Progenitor cell of endocrine pancreas (in vitro differentiated cells): Measurements from ENCODE around the gene FAM216B. TPM values are rescaled to one million over a fixed set of nuclear protein-coding genes. Genes with fewer than 3 reads are reported as not detected.

Source experiments
- DNase-seq: peaks from one replicate; pipeline ENCODE4 v3.0.0; 2021; ENCODE audit warnings: low spot score; ENCODE audit not compliant: unreplicated experiment
- H3K27ac Mint-ChIP-seq: 2 replicates; pipeline ENCODE4 v1.8.0; 2021; ENCODE audit warnings: mild to moderate bottlenecking, moderate library complexity, mixed read lengths
- H3K27me3 Mint-ChIP-seq: 2 replicates; pipeline ENCODE4 v1.8.0; 2021; ENCODE audit warnings: mixed read lengths
- H3K36me3 Mint-ChIP-seq: 2 replicates; pipeline ENCODE4 v1.8.0; 2022; ENCODE audit warnings: mixed read lengths; ENCODE audit not compliant: insufficient read depth
- H3K4me1 Mint-ChIP-seq: 2 replicates; pipeline ENCODE4 v1.8.0; 2021; ENCODE audit warnings: low read depth, mixed read lengths
- H3K4me3 Mint-ChIP-seq: 2 replicates; pipeline ENCODE4 v1.8.0; 2021; ENCODE audit warnings: low read depth, mild to moderate bottlenecking, moderate library complexity, mixed read lengths
- H3K9me3 Mint-ChIP-seq: 2 replicates; pipeline ENCODE4 v1.8.0; 2021; ENCODE audit warnings: low read depth, mixed read lengths
- total RNA-seq: library from RNA; stranded (reverse); gene quantifications from 2 replicates; pipeline ENCODE4 v1.2.1, GENCODE V29; 2021
- TF ChIP-seq, protein P1 (sequence below): fragments of 200-600 bp; sonication (generic); IDR thresholded peaks from one replicate; pipeline ENCODE4 v1.5.0; 2021; ENCODE audit warnings: antibody characterized with exemption, mild to moderate bottlenecking; ENCODE audit not compliant: unreplicated experiment

The FAM216B gene
- total RNA-seq, 1 donor from 2014 or later, result not detected

- H3K27me3 Mint-ChIP-seq, result peaks cover 3% of the 10 kb centered on the region
- H3K36me3 Mint-ChIP-seq, result no peaks in the 10 kb centered on the region
- no peak for DNase-seq
- no peak overlapping the region for H3K27ac Mint-ChIP-seq
- H3K4me3 Mint-ChIP-seq, result no peak overlapping the region
- H3K9me3 Mint-ChIP-seq, result no peaks in the 10 kb centered on the region
- TF ChIP-seq, protein P1, sequence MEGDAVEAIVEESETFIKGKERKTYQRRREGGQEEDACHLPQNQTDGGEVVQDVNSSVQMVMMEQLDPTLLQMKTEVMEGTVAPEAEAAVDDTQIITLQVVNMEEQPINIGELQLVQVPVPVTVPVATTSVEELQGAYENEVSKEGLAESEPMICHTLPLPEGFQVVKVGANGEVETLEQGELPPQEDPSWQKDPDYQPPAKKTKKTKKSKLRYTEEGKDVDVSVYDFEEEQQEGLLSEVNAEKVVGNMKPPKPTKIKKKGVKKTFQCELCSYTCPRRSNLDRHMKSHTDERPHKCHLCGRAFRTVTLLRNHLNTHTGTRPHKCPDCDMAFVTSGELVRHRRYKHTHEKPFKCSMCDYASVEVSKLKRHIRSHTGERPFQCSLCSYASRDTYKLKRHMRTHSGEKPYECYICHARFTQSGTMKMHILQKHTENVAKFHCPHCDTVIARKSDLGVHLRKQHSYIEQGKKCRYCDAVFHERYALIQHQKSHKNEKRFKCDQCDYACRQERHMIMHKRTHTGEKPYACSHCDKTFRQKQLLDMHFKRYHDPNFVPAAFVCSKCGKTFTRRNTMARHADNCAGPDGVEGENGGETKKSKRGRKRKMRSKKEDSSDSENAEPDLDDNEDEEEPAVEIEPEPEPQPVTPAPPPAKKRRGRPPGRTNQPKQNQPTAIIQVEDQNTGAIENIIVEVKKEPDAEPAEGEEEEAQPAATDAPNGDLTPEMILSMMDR, result no peak
- peaks cover 6% of the 10 kb centered on the region for H3K4me1 Mint-ChIP-seq
These were observed 39.5 kb upstream of the FAM216B start for GRCh38 chr13:42741914-42742313.

- Mint-ChIP-seq H3K9me3 (no peaks in the 10 kb centered on the region), H3K4me1 (peaks cover 9% of the 10 kb centered on the region), H3K36me3 (no peaks in the 10 kb centered on the region), H3K27me3 (peaks cover 19% of the 10 kb centered on the region), H3K4me3 (no peak overlapping the region), H3K27ac (no peak overlapping the region)
- DNase-seq, result no peak
- TF ChIP-seq, protein P1, result no peak
These were observed 35.7 kb upstream of the FAM216B start for GRCh38 chr13:42745655-42746054.

DNA sequence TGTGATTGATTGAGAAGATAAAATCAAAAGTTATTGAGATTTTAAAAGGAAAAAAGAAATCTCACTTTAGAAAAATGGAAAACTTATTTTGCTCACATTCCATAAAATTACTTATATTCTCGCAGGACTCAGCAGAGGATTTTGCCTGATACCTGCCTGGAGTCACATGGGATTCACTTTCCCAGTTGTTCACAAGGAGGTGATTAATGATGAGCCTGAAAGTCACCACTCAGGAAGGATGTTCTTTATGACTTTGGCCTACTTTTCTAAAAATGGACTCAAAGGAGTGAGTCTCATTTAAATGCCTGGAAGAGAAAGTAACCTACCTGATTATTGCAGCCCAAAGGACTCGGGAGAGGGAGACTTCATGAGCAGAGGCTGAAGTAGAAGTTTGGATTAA is 34.5 kb upstream of the FAM216B start:
- H3K27ac Mint-ChIP-seq, result no peak overlapping the region
- TF ChIP-seq, protein P1, result no peak
- H3K9me3 Mint-ChIP-seq, result no peaks in the 10 kb centered on the region
- no peaks in the 10 kb centered on the region for H3K36me3 Mint-ChIP-seq
- peaks cover 23% of the 10 kb centered on the region for H3K27me3 Mint-ChIP-seq
- no peak for DNase-seq
- H3K4me1 Mint-ChIP-seq, result peaks cover 4% of the 10 kb centered on the region
- no peak overlapping the region for H3K4me3 Mint-ChIP-seq

DNA sequence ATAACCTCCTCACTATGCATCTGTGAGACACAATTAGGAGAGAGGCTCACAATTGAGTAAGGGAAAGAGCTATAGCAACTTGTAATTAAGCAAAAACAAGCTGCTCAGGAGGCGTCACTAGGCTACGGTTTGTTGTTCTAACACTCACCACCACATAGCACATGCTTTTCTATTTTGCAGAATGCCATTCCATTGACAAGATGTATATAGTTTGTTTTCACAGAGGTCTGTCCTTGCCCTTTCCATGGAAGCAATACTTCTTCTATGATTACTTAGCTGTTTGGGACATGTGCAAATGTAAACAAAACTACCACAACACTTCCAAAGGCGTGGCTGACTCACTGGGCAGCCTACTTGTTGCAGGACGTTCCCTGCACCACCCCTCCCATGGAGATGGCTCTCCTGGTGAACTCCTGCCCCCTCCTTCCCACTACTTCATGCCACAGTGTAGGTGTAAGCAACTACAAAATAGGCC is 33.9 kb upstream of the FAM216B start:
- Mint-ChIP-seq H3K4me3 (no peak overlapping the region), H3K9me3 (no peaks in the 10 kb centered on the region), H3K27me3 (peaks cover 23% of the 10 kb centered on the region), H3K36me3 (no peaks in the 10 kb centered on the region), H3K27ac (no peak overlapping the region), H3K4me1 (peaks cover 3% of the 10 kb centered on the region)
- DNase-seq, result no peak
- TF ChIP-seq, protein P1, result no peak

- Mint-ChIP-seq H3K4me1 (peaks cover 3% of the 10 kb centered on the region), H3K36me3 (no peaks in the 10 kb centered on the region), H3K27ac (no peak overlapping the region), H3K27me3 (peaks cover 33% of the 10 kb centered on the region), H3K9me3 (no peaks in the 10 kb centered on the region), H3K4me3 (no peak overlapping the region)
- TF ChIP-seq, protein P1, result no peak
- DNase-seq, result no peak
These were observed 30.6 kb upstream of the FAM216B start for GRCh38 chr13:42750794-42751193.
